GM19240 (cell line): Measurements from ENCODE around the gene BBS12.
"Not testable (repeated sequence)": the region's sequence is repeated elsewhere in the genome, so short reads cannot be mapped to it uniquely, and the experiment has no call there.

Experiments used
- DNase-seq: peaks from one replicate; pipeline ENCODE4 v3.0.0; 2011; ENCODE audit warnings: low spot score; ENCODE audit not compliant: insufficient read length

Gene BBS12

DNA sequence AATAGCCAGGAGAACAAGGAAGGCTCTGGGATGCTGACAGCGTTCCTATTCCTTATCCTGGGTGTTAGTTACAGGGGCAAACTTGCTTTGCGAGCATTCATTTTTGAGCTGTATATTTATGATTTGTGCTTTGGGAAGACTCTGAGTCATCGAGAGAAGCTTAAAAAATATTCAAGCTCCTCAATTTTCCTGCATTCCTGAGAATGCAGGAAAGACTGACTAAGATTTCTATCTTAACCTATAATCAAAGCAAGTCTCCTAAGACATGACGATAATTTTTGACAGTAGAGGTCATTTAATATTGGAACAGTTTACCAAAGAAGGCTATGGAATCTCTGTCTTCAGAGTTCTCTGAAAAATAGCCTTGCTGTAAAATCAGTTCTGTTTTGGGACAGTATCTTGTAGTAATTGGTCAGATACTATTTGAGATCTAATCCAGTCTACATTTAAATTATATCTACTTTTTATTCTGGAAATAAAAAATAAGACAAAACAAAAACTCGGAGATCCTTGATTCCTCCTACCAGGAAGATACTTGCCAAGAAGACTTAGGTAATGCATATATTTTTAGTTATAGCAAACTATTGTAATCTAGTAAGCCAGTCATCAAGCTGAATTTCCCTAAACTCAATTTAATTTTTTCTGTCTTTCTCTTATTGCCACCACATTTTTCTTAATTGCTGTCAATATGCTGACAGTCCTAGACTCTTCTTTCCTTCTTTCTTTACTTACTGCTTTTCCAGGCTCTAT lies 31.7 kb downstream of the BBS12 start:
- no peak for DNase-seq

- no peak for DNase-seq
These were observed 32.3 kb downstream of the BBS12 start for GRCh38 chr4:122764821-122765215.

DNA sequence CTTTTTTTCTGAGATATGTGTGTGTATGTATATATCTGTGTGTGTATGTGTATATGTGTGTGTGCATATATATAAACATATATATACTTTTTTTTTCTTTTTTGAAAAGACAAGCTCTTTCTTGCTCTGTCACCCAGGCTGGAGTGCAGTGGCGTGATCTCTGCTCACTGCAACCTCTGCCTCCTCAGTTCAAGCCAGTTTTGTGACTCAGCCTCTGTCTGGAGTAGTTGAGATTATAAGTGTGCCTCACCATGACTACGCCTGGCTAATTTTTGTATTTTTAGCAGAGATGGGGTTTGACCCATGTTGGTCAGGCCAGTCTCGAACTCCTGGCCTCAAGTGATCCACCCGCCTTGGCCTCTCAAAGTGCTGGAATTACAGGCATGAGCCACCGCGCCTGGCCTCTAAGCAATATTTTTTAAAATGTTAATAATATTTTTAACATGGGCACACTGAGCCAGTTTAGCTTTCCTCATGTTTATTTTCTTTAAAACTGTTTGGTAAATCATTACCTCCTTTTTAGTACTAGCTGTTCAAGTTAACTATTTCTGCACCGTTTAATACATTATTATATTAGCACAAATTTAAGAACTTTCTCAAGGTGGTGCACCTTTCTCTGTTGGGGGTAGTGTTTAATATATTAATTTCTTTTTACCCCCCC lies 33.3 kb downstream of the BBS12 start:
- DNase-seq = no peak

DNA sequence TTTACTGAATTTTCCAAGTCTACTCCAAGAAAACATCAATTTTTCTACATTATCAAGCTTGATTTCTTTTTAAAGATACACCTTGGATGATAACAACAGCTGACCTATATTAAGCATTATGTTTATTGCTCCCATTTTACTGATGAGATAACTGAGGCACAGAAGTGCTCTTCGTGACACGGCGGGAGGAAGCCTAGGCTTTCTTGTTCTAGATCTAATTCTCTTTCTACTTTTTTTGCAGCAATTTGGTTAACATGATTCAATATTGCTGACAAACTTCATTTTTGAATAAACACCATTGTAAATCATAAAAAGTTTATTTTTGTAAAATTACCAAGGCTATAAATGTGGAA lies 33.8 kb downstream of the BBS12 start:
- no peak for DNase-seq

GRCh38 chr4:122766950-122767349 lies 34.4 kb downstream of the BBS12 start:
- DNase-seq = no peak

- DNase-seq = no peak
These were observed 39.2 kb downstream of the BBS12 start for GRCh38 chr4:122771724-122772123.

- no peak for DNase-seq
These were observed 39.8 kb downstream of the BBS12 start for GRCh38 chr4:122772311-122772710.

- DNase-seq = no peak
These were observed 40.5 kb downstream of the BBS12 start for GRCh38 chr4:122772986-122773385.

DNA sequence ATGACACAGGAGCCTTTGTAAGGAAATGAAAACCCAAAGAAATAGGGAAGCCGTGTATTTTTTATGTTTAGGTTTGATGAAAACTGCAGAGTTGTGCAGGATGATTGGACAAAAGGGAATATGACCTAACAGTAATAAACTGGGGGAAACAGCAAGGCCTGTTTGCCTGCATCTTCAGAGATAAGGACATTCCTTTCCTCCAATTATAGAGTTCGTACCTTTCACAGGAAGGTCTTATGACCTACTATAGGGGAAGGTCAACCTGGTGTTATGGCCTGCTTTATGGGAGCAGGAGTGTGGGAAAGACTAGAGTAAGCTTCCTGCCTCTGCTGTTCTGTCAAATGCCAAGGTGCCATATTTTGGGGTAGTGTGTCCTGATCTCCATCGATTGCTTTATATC lies 42.5 kb downstream of the BBS12 start:
- no peak for DNase-seq

DNA sequence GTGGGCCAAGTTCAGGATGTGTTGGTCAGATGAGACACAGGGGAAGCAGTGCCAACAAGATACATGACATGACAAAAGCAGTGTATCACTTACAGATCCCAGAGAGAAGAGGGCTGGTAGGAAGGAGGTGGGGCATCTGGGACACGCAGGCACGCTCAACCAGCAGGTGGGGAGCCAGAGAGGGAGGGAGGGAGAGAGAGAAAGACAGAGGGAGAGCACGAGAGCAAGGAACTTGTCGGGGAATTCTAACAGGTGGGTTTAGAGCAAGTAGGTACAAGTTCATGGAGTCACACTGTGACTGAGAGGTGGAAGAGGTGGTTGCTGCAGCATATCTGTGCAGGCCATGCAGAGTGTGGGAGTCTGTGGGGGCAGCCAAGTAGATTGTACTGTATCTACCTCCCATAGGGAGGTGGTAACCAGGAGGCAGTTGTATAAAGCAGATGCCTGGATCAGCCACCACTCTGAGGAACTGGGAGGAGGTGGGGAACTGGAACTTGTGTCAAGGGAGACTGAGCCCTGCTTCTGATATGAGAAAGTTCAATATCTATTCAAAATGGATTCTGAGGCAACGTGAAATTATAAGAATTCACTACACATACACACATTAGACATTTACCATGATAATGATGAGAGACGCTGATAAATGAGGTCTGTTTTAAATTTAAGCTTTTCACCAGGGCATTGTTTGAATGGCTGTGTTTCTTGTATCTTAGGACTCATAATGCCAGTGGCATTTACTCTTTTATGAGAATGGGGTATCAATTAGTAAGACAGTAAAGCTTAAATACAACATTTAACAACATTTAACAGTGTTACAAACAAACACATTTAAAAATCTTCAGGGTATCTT lies 43.7 kb downstream of the BBS12 start:
- no peak for DNase-seq

- no peak for DNase-seq
These were observed 44.4 kb downstream of the BBS12 start for GRCh38 chr4:122776916-122777315.

DNA sequence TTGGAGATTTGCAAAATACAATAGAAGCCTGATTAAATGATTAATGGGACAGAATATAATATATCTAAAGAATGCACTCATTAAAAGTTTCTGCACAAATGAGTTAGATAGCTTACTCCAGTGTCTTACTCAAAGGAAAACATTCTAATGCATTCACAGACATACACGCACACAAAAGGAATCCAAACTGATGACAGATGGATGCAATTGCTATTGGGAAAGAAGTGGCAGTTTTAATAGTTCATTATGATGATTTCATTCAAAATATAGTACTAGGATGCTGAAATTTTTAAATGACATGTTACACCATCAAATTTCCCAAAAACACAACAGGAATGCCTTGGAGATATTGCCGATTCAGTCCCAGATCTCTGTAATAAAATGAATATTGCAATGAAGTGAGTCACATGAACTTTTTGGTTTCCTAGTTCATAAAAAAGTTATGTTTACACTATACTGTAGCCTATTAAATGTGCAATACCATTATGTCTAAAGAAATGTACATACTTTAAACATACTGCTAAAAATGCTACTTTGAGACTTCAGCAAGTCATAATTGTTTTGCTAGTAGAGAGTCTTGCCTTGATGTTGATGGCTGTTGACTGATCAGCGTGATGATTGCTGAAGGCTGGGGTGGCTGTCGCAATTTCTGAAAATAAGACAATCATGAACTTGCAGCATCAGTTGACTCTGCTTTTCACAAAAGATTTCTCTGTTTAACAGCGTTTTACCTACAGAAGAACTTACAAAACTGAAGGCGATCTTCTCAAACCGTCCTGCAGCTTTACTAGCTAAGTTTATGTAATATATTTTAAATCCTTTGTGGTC lies 45.6 kb downstream of the BBS12 start:
- no peak for DNase-seq

DNA sequence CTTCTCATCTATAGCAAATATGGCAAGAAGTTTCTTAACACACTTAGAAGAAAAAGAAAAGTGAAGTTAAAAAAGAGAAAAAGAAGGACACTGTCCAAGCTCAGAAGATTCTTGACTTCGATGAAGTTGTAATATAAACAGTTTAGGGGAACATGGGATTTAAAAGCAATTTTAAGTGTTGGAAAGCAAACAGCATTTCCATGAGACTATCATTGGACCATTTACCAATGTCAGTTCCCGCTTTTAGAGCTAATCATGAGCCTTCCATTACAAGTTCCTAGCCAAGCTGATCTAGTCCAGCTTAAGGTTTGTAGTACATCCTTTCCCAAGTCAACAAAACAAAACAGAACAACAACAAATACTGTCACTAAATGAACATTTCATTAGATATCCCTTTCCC lies 49.0 kb downstream of the BBS12 start:
- DNase-seq = no peak

DNA sequence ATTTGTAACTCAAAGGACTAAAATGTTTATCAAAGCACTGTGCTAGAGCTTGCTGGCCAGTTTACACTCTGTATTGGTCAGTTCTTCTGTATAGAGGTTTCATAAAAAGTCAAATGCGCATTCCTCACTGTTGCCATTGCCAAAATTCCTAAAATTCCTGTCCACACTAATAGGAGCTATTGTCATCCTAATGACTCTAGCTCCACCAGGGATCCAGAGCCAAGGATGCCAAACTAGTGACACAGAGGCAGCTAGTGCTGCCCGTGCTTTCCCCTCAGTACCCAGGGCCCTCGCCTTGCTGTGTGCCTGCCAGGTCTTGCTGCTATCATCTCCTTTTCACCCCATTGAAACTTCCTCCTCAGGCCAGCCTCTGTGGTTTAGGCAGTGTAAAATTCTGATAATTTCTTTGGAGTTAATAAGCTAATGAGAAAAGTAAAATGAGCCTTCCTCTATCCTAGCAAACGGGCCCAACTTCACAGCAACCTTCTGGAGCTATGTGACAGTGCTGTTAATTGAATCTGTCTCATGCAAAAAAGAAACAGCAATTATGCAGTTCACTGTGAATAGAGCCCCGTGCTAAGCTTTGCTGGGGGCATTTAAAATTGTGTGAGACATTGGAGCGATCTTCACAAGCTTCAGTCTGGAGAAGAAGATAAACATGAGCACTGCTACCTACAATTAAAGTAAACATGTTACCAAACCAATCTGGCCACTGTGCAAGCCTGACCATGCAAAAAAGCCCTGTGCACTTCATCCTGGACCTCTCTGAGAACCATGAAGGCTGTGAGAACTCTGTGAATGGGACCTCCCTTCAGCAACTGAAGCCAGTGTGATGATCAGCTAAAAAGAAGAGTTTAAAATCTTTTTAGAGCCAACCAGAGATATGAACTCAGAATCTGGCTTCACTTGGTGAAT lies 51.1 kb downstream of the BBS12 start:
- no peak for DNase-seq

DNA sequence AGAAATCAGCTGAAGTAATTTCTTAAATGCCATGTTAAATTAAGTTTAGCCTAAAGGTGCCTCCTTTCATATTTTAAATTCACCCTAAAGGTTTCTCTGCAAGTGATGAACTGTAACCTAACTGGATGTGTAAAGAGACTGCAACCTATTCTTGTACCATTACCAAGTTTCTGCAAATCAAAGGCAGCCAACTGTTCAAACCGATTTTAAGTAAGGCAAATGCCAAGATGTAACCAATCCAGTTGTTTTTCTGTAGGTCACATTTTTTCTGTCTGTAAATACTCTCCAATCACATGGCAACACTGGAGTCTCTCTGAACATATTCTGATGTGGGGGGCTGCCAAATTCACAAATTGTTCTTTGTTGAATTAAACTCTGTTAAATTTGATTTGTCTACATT lies 51.8 kb downstream of the BBS12 start:
- DNase-seq = no peak

GRCh38 chr4:122785099-122785498 lies 52.6 kb downstream of the BBS12 start:
- no peak for DNase-seq

GRCh38 chr4:122786296-122786695 lies 53.8 kb downstream of the BBS12 start:
- not testable (repeated sequence) for DNase-seq

- not testable (repeated sequence) for DNase-seq
These were observed 54.4 kb downstream of the BBS12 start for GRCh38 chr4:122786920-122787319.

- no peak for DNase-seq
These were observed 55.4 kb downstream of the BBS12 start for GRCh38 chr4:122787940-122788339.

GRCh38 chr4:122788935-122789334 lies 56.4 kb downstream of the BBS12 start:
- no peak for DNase-seq
